GM12875 (cell line): ENCODE measurements around the gene PRDX5.
A peak's percentile ranks its signal among the peaks of the same experiment; 100 is the strongest.

Experiments used
- H3K4me3 ChIP-seq: one replicate; pipeline ENCODE4 v1.5.1; 2011; ENCODE audit warnings: low read depth, low read length, control low read depth
- TF ChIP-seq, protein P1 (sequence below): IDR thresholded peaks from 2 replicates; pipeline ENCODE4 v1.5.1; 2011; ENCODE audit warnings: low read depth, mild to moderate bottlenecking, control low read depth, inconsistent platforms, low read length, moderate library complexity, borderline replicate concordance; ENCODE audit not compliant: insufficient read depth

The PRDX5 gene

DNA sequence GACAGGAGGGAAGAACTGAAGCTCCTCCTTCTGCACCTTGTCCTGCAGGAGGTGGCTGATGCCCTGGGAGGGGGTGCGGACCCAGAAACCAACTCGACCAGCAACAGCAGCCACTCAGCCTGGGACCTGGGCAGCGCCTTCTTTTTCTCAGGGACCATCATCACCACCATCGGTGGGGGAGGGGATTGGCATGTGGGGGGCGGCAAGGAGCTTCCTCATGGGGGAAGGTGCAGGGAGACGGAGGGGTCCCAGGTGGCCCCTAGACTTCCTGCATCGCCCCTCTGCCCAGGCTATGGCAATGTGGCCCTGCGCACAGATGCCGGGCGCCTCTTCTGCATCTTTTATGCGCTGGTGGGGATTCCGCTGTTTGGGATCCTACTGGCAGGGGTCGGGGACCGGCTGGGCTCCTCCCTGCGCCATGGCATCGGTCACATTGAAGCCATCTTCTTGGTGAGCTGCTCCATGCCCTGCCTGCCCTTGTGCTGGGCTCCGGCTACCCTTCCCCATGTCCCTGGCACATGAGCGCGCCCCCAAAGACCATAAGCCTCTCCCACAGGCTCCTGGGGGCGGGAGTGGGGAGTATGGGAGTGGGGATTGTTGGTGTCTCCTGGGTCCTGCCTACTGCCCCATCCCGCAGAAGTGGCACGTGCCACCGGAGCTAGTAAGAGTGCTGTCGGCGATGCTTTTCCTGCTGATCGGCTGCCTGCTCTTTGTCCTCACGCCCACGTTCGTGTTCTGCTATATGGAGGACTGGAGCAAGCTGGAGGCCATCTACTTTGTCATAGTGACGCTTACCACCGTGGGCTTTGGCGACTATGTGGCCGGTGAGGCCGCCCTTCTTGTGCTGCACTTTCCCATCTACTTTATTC, 20.9 kb upstream of the PRDX5 start:
- no peak overlapping the region for H3K4me3 ChIP-seq
- TF ChIP-seq, protein P1, sequence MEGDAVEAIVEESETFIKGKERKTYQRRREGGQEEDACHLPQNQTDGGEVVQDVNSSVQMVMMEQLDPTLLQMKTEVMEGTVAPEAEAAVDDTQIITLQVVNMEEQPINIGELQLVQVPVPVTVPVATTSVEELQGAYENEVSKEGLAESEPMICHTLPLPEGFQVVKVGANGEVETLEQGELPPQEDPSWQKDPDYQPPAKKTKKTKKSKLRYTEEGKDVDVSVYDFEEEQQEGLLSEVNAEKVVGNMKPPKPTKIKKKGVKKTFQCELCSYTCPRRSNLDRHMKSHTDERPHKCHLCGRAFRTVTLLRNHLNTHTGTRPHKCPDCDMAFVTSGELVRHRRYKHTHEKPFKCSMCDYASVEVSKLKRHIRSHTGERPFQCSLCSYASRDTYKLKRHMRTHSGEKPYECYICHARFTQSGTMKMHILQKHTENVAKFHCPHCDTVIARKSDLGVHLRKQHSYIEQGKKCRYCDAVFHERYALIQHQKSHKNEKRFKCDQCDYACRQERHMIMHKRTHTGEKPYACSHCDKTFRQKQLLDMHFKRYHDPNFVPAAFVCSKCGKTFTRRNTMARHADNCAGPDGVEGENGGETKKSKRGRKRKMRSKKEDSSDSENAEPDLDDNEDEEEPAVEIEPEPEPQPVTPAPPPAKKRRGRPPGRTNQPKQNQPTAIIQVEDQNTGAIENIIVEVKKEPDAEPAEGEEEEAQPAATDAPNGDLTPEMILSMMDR, result no peak

- H3K4me3 ChIP-seq, result no peak overlapping the region
- TF ChIP-seq, protein P1, result no peak
Observed at GRCh38 chr11:64297699-64298358, 20.1 kb upstream of the PRDX5 start.

- TF ChIP-seq, protein P1, result no peak
- H3K4me3 ChIP-seq, result no peak overlapping the region
Observed at GRCh38 chr11:64298966-64299846, 18.7 kb upstream of the PRDX5 start.

- peak within 1 kb of the TSS; percentile 12 for H3K4me3 ChIP-seq
- TF ChIP-seq, protein P1, result no peak
Observed at GRCh38 chr11:64299847-64300648, 17.9 kb upstream of the PRDX5 start, which contains the start of gene CATSPERZ. CATSPERZ (plus strand) TSS chr11:64300358; CDS start chr11:64300411, 53 bp downstream.

GRCh38 chr11:64303109-64304031, 14.6 kb upstream of the PRDX5 start:
- TF ChIP-seq, protein P1, result no peak
- H3K4me3 ChIP-seq, result no peak overlapping the region

DNA sequence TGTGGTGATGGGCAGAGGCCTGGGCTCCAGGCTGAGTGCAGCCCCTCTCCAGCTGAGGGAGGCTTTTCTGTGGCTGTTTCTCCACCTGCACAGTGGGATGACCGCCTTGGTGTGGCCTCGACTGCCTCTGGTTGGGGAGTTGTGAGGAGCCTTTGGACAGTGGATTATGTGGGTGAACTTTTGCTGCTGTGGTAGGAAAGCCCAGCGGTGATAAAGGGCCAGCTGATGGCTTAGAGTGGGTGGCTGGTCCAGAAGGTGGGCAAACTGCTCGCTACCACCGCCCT, 13.9 kb upstream of the PRDX5 start:
- TF ChIP-seq, protein P1, result no peak
- H3K4me3 ChIP-seq, result peak overlapping the region; percentile 59
